K562 (cell line): ENCODE data around the gene GALR3.

ENCODE experiments used
- GABPB1 ChIP-seq: sonication (generic); formaldehyde crosslinking; IDR thresholded peaks from 2 replicates; pipeline ENCODE4 v1.8.0; 2022; ENCODE audit warnings: mild to moderate bottlenecking, missing genetic modification reagents
- ZBED1 ChIP-seq: IDR thresholded peaks from 2 replicates; pipeline ENCODE4 v1.6.1; 2014
- ZNF57 ChIP-seq: fragments of 450-650 bp; formaldehyde crosslinking; IDR thresholded peaks from 2 replicates; pipeline ENCODE4 v1.4.0; 2020; ENCODE audit warnings: mild to moderate bottlenecking, moderate library complexity
- TF ChIP-seq, protein P1 (sequence below): fragments of 250-450 bp; sonication (Bioruptor Pico); IDR thresholded peaks from 2 replicates; pipeline ENCODE4 v1.8.0; 2022; ENCODE audit warnings: moderate library complexity, mild to moderate bottlenecking, inconsistent platforms
- TF ChIP-seq, protein P2 (sequence below), 3 experiments: IDR thresholded peaks in 2 of 3; conservative IDR thresholded peaks in 1 of 3; 2 replicates each; pipeline ENCODE4 v1.5.1; 2011 to 2012; ENCODE audit warnings: low read length in 3 of 3, mild to moderate bottlenecking in 3 of 3, control low read depth in 2 of 3, improper control_type of control experiment in 1 of 3, inconsistent platforms in 1 of 3, low read depth in 1 of 3, mixed read lengths in 1 of 3, moderate library complexity in 1 of 3; ENCODE audit not compliant: insufficient read depth in 2 of 3

DNA sequence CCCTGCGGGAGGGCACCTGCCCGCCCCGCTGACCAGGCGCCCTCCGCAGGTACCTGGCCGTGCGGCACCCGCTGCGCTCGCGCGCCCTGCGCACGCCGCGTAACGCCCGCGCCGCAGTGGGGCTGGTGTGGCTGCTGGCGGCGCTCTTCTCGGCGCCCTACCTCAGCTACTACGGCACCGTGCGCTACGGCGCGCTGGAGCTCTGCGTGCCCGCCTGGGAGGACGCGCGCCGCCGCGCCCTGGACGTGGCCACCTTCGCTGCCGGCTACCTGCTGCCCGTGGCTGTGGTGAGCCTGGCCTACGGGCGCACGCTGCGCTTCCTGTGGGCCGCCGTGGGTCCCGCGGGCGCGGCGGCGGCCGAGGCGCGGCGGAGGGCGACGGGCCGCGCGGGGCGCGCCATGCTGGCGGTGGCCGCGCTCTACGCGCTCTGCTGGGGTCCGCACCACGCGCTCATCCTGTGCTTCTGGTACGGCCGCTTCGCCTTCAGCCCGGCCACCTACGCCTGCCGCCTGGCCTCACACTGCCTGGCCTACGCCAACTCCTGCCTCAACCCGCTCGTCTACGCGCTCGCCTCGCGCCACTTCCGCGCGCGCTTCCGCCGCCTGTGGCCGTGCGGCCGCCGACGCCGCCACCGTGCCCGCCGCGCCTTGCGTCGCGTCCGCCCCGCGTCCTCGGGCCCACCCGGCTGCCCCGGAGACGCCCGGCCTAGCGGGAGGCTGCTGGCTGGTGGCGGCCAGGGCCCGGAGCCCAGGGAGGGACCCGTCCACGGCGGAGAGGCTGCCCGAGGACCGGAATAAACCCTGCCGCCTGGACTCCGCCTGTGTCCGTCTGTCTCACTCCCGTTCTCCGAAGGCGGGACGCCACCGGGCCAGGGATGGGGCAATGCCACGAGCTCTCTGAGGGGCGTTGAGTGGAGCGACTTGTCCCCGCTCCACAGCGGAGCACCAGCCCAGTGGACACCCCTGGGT lies 1.8 kb downstream of the GALR3 start:
- TF ChIP-seq ZBED1, result no peak
- no peak for TF ChIP-seq ZNF57 (CRISPR knock-in tag)
- TF ChIP-seq GABPB1 (CRISPR knock-in tag), result no peak
- TF ChIP-seq, protein P1, sequence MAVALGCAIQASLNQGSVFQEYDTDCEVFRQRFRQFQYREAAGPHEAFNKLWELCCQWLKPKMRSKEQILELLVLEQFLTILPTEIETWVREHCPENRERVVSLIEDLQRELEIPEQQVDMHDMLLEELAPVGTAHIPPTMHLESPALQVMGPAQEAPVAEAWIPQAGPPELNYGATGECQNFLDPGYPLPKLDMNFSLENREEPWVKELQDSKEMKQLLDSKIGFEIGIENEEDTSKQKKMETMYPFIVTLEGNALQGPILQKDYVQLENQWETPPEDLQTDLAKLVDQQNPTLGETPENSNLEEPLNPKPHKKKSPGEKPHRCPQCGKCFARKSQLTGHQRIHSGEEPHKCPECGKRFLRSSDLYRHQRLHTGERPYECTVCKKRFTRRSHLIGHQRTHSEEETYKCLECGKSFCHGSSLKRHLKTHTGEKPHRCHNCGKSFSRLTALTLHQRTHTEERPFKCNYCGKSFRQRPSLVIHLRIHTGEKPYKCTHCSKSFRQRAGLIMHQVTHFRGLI, result no peak
- TF ChIP-seq, protein P2, sequence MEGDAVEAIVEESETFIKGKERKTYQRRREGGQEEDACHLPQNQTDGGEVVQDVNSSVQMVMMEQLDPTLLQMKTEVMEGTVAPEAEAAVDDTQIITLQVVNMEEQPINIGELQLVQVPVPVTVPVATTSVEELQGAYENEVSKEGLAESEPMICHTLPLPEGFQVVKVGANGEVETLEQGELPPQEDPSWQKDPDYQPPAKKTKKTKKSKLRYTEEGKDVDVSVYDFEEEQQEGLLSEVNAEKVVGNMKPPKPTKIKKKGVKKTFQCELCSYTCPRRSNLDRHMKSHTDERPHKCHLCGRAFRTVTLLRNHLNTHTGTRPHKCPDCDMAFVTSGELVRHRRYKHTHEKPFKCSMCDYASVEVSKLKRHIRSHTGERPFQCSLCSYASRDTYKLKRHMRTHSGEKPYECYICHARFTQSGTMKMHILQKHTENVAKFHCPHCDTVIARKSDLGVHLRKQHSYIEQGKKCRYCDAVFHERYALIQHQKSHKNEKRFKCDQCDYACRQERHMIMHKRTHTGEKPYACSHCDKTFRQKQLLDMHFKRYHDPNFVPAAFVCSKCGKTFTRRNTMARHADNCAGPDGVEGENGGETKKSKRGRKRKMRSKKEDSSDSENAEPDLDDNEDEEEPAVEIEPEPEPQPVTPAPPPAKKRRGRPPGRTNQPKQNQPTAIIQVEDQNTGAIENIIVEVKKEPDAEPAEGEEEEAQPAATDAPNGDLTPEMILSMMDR (IDR thresholded peaks at IDR 0.05 in 2 of 3, conservative IDR thresholded peaks at IDR 0.05 in 1 of 3; ENCODE audit: insufficient read depth in 2 of 3, low read depth in 1 of 3, low read length in 3 of 3), result no peak
